A549 (cell line): ENCODE data around the gene H6PD. TPM values are rescaled to one million over a fixed set of nuclear protein-coding genes. Genes with fewer than 3 reads are reported as not detected.

Experiments used
- ATAC-seq, 2 experiments: fragments of 200-7000 bp in 1 of 2; fragments of >200 bp in 1 of 2; cut with Nextera tagmentation in 1 of 2; cut with Tn5 transposase in 1 of 2; 3 replicates each; pipeline versions ENCODE4 v1.8.0 to v1.9.1; 2018 to 2020; ENCODE audit warnings: mild to moderate bottlenecking in 1 of 2, moderate library complexity in 1 of 2
- CTCF ChIA-PET: fragments of 300-600 bp; sonication (Branson Sonifier 250); formaldehyde crosslinking; extraction: SDS; loops from one replicate; lab custom pipeline; 2021; ENCODE audit warnings: antibody characterized with exemption, inconsistent platforms; lab: Yijun Ruan, JAX
- POLR2A ChIA-PET: fragments of 350-600 bp; formaldehyde crosslinking; extraction: SDS; loops from one replicate; lab custom pipeline; 2021; ENCODE audit warnings: antibody characterized with exemption, inconsistent platforms; lab: Yijun Ruan, JAX
- DNase-seq, 2 experiments: peaks; one replicate each; pipeline versions ENCODE4 v3.0.0 to v3.0.0-alpha.2; 2011 to 2016; ENCODE audit warnings: low read depth in 1 of 2, low spot score in 1 of 2
- FAIRE-seq: peaks from 2 replicates; lab custom pipeline; 2011; peaks lifted over from hg19 to GRCh38; lab: Jason Lieb, UNC
- H3K27ac ChIP-seq, 2 experiments: fragments of >200 bp; sonication (Bioruptor Twin); formaldehyde crosslinking; 3 replicates each; pipeline ENCODE4 v1.5.1; 2016 to 2017
- H3K4me1 ChIP-seq: fragments of >200 bp; sonication (Bioruptor Twin); formaldehyde crosslinking; 3 replicates; pipeline ENCODE4 v1.6.1; 2016
- H3K4me2 ChIP-seq: fragments of >200 bp; sonication (Bioruptor Twin); formaldehyde crosslinking; 3 replicates; pipeline ENCODE4 v1.6.1; 2016
- H3K4me3 ChIP-seq: fragments of >200 bp; sonication (Bioruptor Twin); formaldehyde crosslinking; 3 replicates; pipeline ENCODE4 v1.5.1; 2016
- H3K9me3 ChIP-seq: fragments of >200 bp; sonication (Bioruptor Twin); formaldehyde crosslinking; 3 replicates; pipeline ENCODE4 v1.6.1; 2016
- ATOH8 ChIP-seq: fragments of 250-450 bp; sonication (Bioruptor Pico); IDR thresholded peaks from 2 replicates; pipeline ENCODE4 v1.5.0; 2020; ENCODE audit warnings: low read depth, mild to moderate bottlenecking, moderate library complexity
- CBX8 ChIP-seq: fragments of 200-600 bp; sonication (generic); IDR thresholded peaks from 2 replicates; pipeline ENCODE4 v1.6.1; 2016
- CEBPB ChIP-seq, 2 experiments: fragments of >200 bp in 1 of 2; sonication (Bioruptor Twin) in 1 of 2; formaldehyde crosslinking in 1 of 2; IDR thresholded peaks; 2 replicates each; pipeline ENCODE4 v1.6.1; 2012 to 2016
- CHD4 ChIP-seq: fragments of 200-600 bp; sonication (generic); IDR thresholded peaks from 2 replicates; pipeline ENCODE4 v1.6.1; 2016; ENCODE audit warnings: antibody characterized with exemption, mild to moderate bottlenecking, borderline replicate concordance
- EHF ChIP-seq: fragments of 250-450 bp; sonication (Bioruptor Pico); IDR thresholded peaks from 2 replicates; pipeline ENCODE4 v1.5.0; 2020; ENCODE audit warnings: mild to moderate bottlenecking
- ELK1 ChIP-seq: fragments of 150-350 bp; IDR thresholded peaks from 2 replicates; pipeline ENCODE4 v1.6.1; 2014; ENCODE audit warnings: low read depth, mild to moderate bottlenecking, low read length
- EP300 ChIP-seq, 2 experiments: fragments of >200 bp; sonication (Bioruptor Twin); formaldehyde crosslinking; IDR thresholded peaks; 2 replicates in 1 of 2; 3 replicates in 1 of 2; pipeline ENCODE4 v1.6.1; 2016 to 2017
- FOSB ChIP-seq: fragments of 250-450 bp; sonication (Bioruptor Pico); IDR thresholded peaks from 2 replicates; pipeline ENCODE4 v1.5.0; 2020; ENCODE audit warnings: mild to moderate bottlenecking, moderate library complexity
- HES2 ChIP-seq: fragments of >200 bp; sonication (Bioruptor Twin); formaldehyde crosslinking; IDR thresholded peaks from 2 replicates; pipeline ENCODE4 v1.6.1; 2016
- HOXA7 ChIP-seq: fragments of 250-450 bp; sonication (Bioruptor Pico); IDR thresholded peaks from 2 replicates; pipeline ENCODE4 v1.5.0; 2020; ENCODE audit warnings: mild to moderate bottlenecking, moderate library complexity
- HOXB5 ChIP-seq: fragments of 250-450 bp; sonication (Bioruptor Pico); IDR thresholded peaks from 2 replicates; pipeline ENCODE4 v1.5.0; 2020; ENCODE audit warnings: mild to moderate bottlenecking, moderate library complexity
- JUNB ChIP-seq: fragments of >200 bp; sonication (Bioruptor Twin); formaldehyde crosslinking; IDR thresholded peaks from 2 replicates; pipeline ENCODE4 v1.6.1; 2016
- KDM1A ChIP-seq: fragments of 200-600 bp; sonication (generic); IDR thresholded peaks from 2 replicates; pipeline ENCODE4 v1.6.1; 2016; ENCODE audit warnings: low read depth, mild to moderate bottlenecking
- MAFK ChIP-seq: fragments of 450-650 bp; IDR thresholded peaks from 2 replicates; pipeline ENCODE4 v1.6.1; 2014; ENCODE audit not compliant: partially characterized antibody
- NFE2L2 ChIP-seq: fragments of 150-350 bp; conservative IDR thresholded peaks from 2 replicates; pipeline ENCODE4 v1.6.1; 2014; ENCODE audit warnings: low read length
- NPAS2 ChIP-seq: fragments of 250-450 bp; sonication (Bioruptor Pico); IDR thresholded peaks from 2 replicates; pipeline ENCODE4 v1.8.0; 2022; ENCODE audit warnings: mild to moderate bottlenecking, moderate library complexity, borderline replicate concordance
- PHF8 ChIP-seq: fragments of 200-600 bp; sonication (generic); IDR thresholded peaks from 2 replicates; pipeline ENCODE4 v1.6.1; 2016; ENCODE audit warnings: low read depth, mild to moderate bottlenecking, antibody characterized with exemption, moderate library complexity, borderline replicate concordance
- POLR2A ChIP-seq: IDR thresholded peaks from 2 replicates; pipeline ENCODE4 v1.6.1; 2012; ENCODE audit warnings: mild to moderate bottlenecking, low read length
- POLR2AphosphoS2 ChIP-seq: conservative IDR thresholded peaks from 2 replicates; pipeline ENCODE4 v1.6.1; 2012; ENCODE audit warnings: low read length, improper control_type of control experiment, inconsistent platforms
- RCOR1 ChIP-seq: fragments of 150-350 bp; IDR thresholded peaks from 2 replicates; pipeline ENCODE4 v1.6.1; 2014; ENCODE audit warnings: antibody characterized with exemption, low read length, low read depth
- REST ChIP-seq: fragments of 200-600 bp; sonication (generic); IDR thresholded peaks from 2 replicates; pipeline ENCODE4 v1.6.1; 2016; ENCODE audit warnings: antibody characterized with exemption, mild to moderate bottlenecking, moderate library complexity
- RFX5 ChIP-seq: fragments of 450-650 bp; IDR thresholded peaks from 2 replicates; pipeline ENCODE4 v1.7.1; 2014; ENCODE audit warnings: antibody characterized with exemption, mild to moderate bottlenecking, moderate library complexity
- RNF2 ChIP-seq: fragments of 200-600 bp; sonication (generic); IDR thresholded peaks from 2 replicates; pipeline ENCODE4 v1.6.1; 2016; ENCODE audit warnings: low read depth, mild to moderate bottlenecking, antibody characterized with exemption, moderate library complexity, borderline replicate concordance
- SMC3 ChIP-seq: fragments of >200 bp; sonication (Bioruptor Twin); formaldehyde crosslinking; IDR thresholded peaks from 3 replicates; pipeline ENCODE4 v1.6.1; 2018; ENCODE audit warnings: inconsistent platforms
- TFCP2L1 ChIP-seq: fragments of 250-450 bp; sonication (Bioruptor Pico); IDR thresholded peaks from 2 replicates; pipeline ENCODE4 v1.5.0; 2021; ENCODE audit warnings: mild to moderate bottlenecking
- ZNF302 ChIP-seq: fragments of 250-450 bp; sonication (Bioruptor Pico); IDR thresholded peaks from 2 replicates; pipeline ENCODE4 v1.9.0; 2021; ENCODE audit warnings: inconsistent platforms, mild to moderate bottlenecking, moderate library complexity
- WGBS: methylation state at CpG from one replicate; pipeline ENCODE4 v1.1.6; 2017; ENCODE audit errors: missing lambda C conversion rate; 5-methylcytosine and 5-hydroxymethylcytosine counted together
- polyA plus RNA-seq, 4 experiments: library from polyadenylated mRNA; depleted of rRNA in 3 of 4; stranded (reverse); fragments of >200 nt; fragmentation: RNase III in 1 of 4; extraction: RNeasy Plus Mini Kit Qiagen cat#74134 plus additional on column Dnase treatment in 1 of 4; gene quantifications; 2 replicates in 3 of 4; 3 replicates in 1 of 4; pipeline ENCODE4 v1.2.3, GENCODE V29; 2011 to 2017

H6PD gene
- polyA plus RNA-seq, 2 of the 4 experiments (the other 2 are of a cell fraction) = 6.0 to 7.9 TPM

- H3K9me3 ChIP-seq = no peaks in the 10 kb centered on the region
- no peak for FAIRE-seq
- 84% methylated on average over 13 of the region's 14 CpGs for WGBS
Observed at GRCh38 chr1:9222846-9223625, 11.5 kb upstream of the H6PD start.

GRCh38 chr1:9224664-9225410, 9.7 kb upstream of the H6PD start:
- no peak overlapping the region for H3K4me2 ChIP-seq
- TF ChIP-seq NPAS2 (CRISPR knock-in tag) (no peak), REST (0 out of 2 replicates have a peak, but pooled peaks have one; percentile 18)
- TF ChIP-seq, all 56 proteins: peak for 1
- H3K4me1 ChIP-seq = no peaks in the 10 kb centered on the region
- DNase-seq (no peak), FAIRE-seq (no peak), ATAC-seq (no peak)
- 54% methylated on average over 6 of the region's 10 CpGs for WGBS
- H3K4me3 ChIP-seq = no peak overlapping the region
- no peak overlapping the region for H3K27ac ChIP-seq
- CTCF ChIA-PET = interaction anchor here (0.6 to 2.6 kb wide), 4 partner anchors 9 to 114 kb away, joined by 3 to 13 read pairs (median 6); partner anchors contain the start of gene H6PD
- POLR2A ChIA-PET = no interaction called here
- H3K9me3 ChIP-seq = no peaks in the 10 kb centered on the region

More at GRCh38 chr1:9222846-9223625, 11.5 kb upstream of the H6PD start:
- TF ChIP-seq NFE2L2 (no peak), CEBPB (IDR thresholded peaks at IDR 0.05) (no peak), MAFK (no peak), HOXA7 (CRISPR knock-in tag) (no peak), SMC3 (no peak), NPAS2 (CRISPR knock-in tag) (no peak), FOSB (no peak), TFCP2L1 (CRISPR knock-in tag) (no peak), EHF (CRISPR knock-in tag) (no peak), RCOR1 (no peak), ATOH8 (CRISPR knock-in tag) (no peak)
- ChIA-PET CTCF (no interaction called here), POLR2A (no interaction called here)
- H3K4me2 ChIP-seq = no peak overlapping the region
- ATAC-seq (peak in 1 of 2 experiments; percentile 34; a peak in 1 of 6 replicates), DNase-seq (no peak)
- no peak overlapping the region for H3K27ac ChIP-seq
- no peaks in the 10 kb centered on the region for H3K4me1 ChIP-seq
- no peak overlapping the region for H3K4me3 ChIP-seq

GRCh38 chr1:9225411-9225785, 9.2 kb upstream of the H6PD start:
- no peak overlapping the region for H3K27ac ChIP-seq
- 55% methylated on average over 5 of the region's 5 CpGs for WGBS
- FAIRE-seq (no peak), ATAC-seq (no peak)
- no peak overlapping the region for H3K4me3 ChIP-seq
- POLR2A ChIA-PET = no interaction called here
- H3K4me2 ChIP-seq = no peak overlapping the region
- no peaks in the 10 kb centered on the region for H3K4me1 ChIP-seq
- TF ChIP-seq HOXB5 (no peak), RFX5 (no peak), JUNB (no peak), NPAS2 (CRISPR knock-in tag) (no peak), RNF2 (no peak), HOXA7 (CRISPR knock-in tag) (no peak), HES2 (no peak), CHD4 (no peak), EP300 (IDR thresholded peaks at IDR 0.05) (no peak), KDM1A (no peak), ZNF302 (CRISPR knock-in tag) (no peak), FOSB (no peak), POLR2A (no peak), PHF8 (no peak), CBX8 (no peak), ELK1 (no peak), TFCP2L1 (CRISPR knock-in tag) (no peak), POLR2AphosphoS2 (no peak)
- TF ChIP-seq, all 56 proteins: peak for 0
- no peaks in the 10 kb centered on the region for H3K9me3 ChIP-seq
- no peak for DNase-seq
- CTCF ChIA-PET = interaction anchor here (1.5 to 2.6 kb wide), 3 partner anchors 9 to 115 kb away, joined by 5 to 13 read pairs (median 7); partner anchors contain the start of gene H6PD
